Gastroesophageal sphincter (tissue), 3 donors: ENCODE measurements around the gene PLXNB3.
"Not testable (repeated sequence)": the region's sequence is repeated elsewhere in the genome, so short reads cannot be mapped to it uniquely, and the experiment has no call there.

Source experiments
- CTCF ChIP-seq, 4 experiments: fragments of 200-600 bp in 2 of 4; fragments of 450-650 bp in 2 of 4; sonication (generic) in 1 of 4; IDR thresholded peaks; one replicate each; pipeline ENCODE4 v1.5.1; 2017 to 2019; ENCODE audit warnings: antibody characterized with exemption in 4 of 4, mild to moderate bottlenecking in 2 of 4, moderate library complexity in 2 of 4
- EP300 ChIP-seq: sonication (generic); formaldehyde crosslinking; IDR thresholded peaks from one replicate; pipeline ENCODE4 v1.6.1; 2017; ENCODE audit warnings: antibody characterized with exemption, mild to moderate bottlenecking
- POLR2A ChIP-seq, 2 donors: fragments of 450-650 bp; IDR thresholded peaks; one replicate each; pipeline ENCODE4 v1.6.1; 2017; ENCODE audit warnings: antibody characterized with exemption in 2 of 2, mild to moderate bottlenecking in 2 of 2, moderate library complexity in 1 of 2
- POLR2AphosphoS5 ChIP-seq: sonication (generic); formaldehyde crosslinking; IDR thresholded peaks from one replicate; pipeline ENCODE4 v1.6.1; 2017; ENCODE audit warnings: antibody characterized with exemption

- not testable (repeated sequence) for TF ChIP-seq POLR2A (IDR thresholded peaks at IDR 0.05); CTCF (IDR thresholded peaks at IDR 0.05); POLR2AphosphoS5; EP300
These were observed 21.1 kb upstream of the PLXNB3 start for GRCh38 chrX:153742796-153743467.
